ENCODE data around the gene OR51M1. TPM values are rescaled to one million over a fixed set of nuclear protein-coding genes. Genes with fewer than 3 reads are reported as not detected.
"Not testable (repeated sequence)": the region's sequence is repeated elsewhere in the genome, so short reads cannot be mapped to it uniquely, and the experiment has no call there.

Gene OR51M1
- total RNA-seq, 4 donors from 2014 or later, result not detected

- Histone ChIP-seq H3K4me1 (no peaks in the 10 kb centered on the region), H3K27ac (no peak overlapping the region), H3K36me3 (no peaks in the 10 kb centered on the region), H3K9me3 (no peaks in the 10 kb centered on the region), H3K27me3 (no peaks in the 10 kb centered on the region), H3K4me3 (no peak overlapping the region)
- DNase-seq (ENCODE audit: low spot score in 2 of 2), result no peak
- WGBS, result 77% methylated on average over 3 of the region's 3 CpGs
- TF ChIP-seq, protein P1, sequence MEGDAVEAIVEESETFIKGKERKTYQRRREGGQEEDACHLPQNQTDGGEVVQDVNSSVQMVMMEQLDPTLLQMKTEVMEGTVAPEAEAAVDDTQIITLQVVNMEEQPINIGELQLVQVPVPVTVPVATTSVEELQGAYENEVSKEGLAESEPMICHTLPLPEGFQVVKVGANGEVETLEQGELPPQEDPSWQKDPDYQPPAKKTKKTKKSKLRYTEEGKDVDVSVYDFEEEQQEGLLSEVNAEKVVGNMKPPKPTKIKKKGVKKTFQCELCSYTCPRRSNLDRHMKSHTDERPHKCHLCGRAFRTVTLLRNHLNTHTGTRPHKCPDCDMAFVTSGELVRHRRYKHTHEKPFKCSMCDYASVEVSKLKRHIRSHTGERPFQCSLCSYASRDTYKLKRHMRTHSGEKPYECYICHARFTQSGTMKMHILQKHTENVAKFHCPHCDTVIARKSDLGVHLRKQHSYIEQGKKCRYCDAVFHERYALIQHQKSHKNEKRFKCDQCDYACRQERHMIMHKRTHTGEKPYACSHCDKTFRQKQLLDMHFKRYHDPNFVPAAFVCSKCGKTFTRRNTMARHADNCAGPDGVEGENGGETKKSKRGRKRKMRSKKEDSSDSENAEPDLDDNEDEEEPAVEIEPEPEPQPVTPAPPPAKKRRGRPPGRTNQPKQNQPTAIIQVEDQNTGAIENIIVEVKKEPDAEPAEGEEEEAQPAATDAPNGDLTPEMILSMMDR (IDR thresholded peaks at IDR 0.05), result no peak
- TF ChIP-seq POLR2A (IDR thresholded peaks at IDR 0.05) (no peak), POLR2AphosphoS5 (IDR thresholded peaks at IDR 0.05) (no peak), EP300 (IDR thresholded peaks at IDR 0.05) (no peak)
These were observed 21.5 kb upstream of the OR51M1 start for GRCh38 chr11:5362017-5362625.

DNA sequence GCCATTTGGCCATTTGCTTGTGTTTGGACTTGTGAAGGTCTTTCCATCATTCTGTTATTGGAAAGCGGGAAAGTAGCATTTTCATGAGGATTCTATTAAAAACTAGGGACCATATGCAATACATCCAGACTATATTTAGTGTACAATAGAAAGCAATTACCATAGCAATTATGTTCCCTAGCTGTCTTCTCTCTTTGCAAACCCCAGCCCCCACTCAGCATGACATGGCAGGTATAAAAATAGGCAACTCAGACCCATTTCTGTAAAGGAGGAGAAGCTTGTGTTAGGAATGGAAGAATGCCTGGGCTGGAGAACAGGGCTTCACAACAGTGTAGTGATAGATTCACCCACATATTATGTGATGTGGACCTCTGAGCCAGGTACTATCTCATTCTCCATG is 19.9 kb upstream of the OR51M1 start:
- H3K27ac ChIP-seq, result no peak overlapping the region
- H3K36me3 ChIP-seq, result no peaks in the 10 kb centered on the region
- H3K9me3 ChIP-seq, result no peaks in the 10 kb centered on the region
- H3K27me3 ChIP-seq, result no peaks in the 10 kb centered on the region
- TF ChIP-seq POLR2A (IDR thresholded peaks at IDR 0.05), result no peak
- TF ChIP-seq POLR2AphosphoS5 (IDR thresholded peaks at IDR 0.05), result no peak
- TF ChIP-seq, protein P1 (IDR thresholded peaks at IDR 0.05), result no peak
- TF ChIP-seq EP300 (IDR thresholded peaks at IDR 0.05), result no peak
- no peak for DNase-seq (ENCODE audit: low spot score in 2 of 2)
- WGBS, result 79% methylated on average over 1 of the region's 1 CpG
- no peak overlapping the region for H3K4me3 ChIP-seq
- H3K4me1 ChIP-seq, result no peaks in the 10 kb centered on the region

DNA sequence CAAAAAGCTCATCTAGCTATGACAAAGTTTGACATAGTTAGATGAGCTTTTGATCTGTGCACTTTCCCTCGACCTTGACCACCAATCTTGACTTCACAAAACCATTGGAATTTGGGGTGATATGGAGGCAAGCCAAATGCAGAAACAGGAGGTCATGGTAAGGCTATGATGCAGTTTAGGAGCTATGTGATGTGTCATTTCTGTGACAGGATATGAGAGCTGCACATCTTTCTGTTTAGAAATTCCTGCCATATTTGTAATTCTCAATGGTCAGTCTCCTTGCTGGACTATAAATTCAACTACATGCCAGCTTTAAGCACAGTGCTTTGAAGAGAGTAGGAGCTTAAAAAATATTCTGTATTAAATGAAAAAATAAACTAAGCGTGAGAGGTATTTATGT is 19.4 kb upstream of the OR51M1 start:
- TF ChIP-seq POLR2A (IDR thresholded peaks at IDR 0.05), result no peak
- TF ChIP-seq POLR2AphosphoS5 (IDR thresholded peaks at IDR 0.05), result no peak
- TF ChIP-seq, protein P1 (IDR thresholded peaks at IDR 0.05), result no peak
- TF ChIP-seq EP300 (IDR thresholded peaks at IDR 0.05), result no peak
- no peaks in the 10 kb centered on the region for H3K36me3 ChIP-seq
- no peaks in the 10 kb centered on the region for H3K4me1 ChIP-seq
- 40% methylated on average over 2 of the region's 2 CpGs for WGBS
- DNase-seq (ENCODE audit: low spot score in 2 of 2), result no peak
- no peak overlapping the region for H3K27ac ChIP-seq
- no peaks in the 10 kb centered on the region for H3K9me3 ChIP-seq
- H3K27me3 ChIP-seq, result no peaks in the 10 kb centered on the region
- no peak overlapping the region for H3K4me3 ChIP-seq

DNA sequence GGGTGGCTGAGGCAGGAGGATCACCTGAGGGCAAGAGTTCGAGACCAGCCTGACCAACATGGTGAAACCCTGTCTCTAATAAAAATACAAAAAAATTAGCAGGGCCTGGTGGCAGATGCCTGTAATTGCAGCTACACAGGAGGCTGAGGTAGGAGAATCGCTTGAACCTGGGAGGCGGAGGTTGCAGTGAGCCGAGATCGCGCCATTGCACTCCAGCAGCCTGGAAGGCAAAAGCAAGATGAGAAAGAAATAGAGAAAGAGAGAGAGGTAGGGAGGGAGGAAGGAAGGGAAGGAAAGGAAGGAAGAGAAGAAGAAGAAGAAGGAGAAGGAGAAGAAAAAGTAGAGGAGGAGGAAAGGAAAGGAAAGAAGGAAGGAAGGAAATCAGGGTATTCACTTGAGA is 17.2 kb upstream of the OR51M1 start:
- not testable (repeated sequence) for H3K9me3 ChIP-seq; H3K4me3 ChIP-seq; H3K27ac ChIP-seq; H3K4me1 ChIP-seq; H3K27me3 ChIP-seq; H3K36me3 ChIP-seq; DNase-seq (ENCODE audit: low spot score in 2 of 2)
- WGBS, result 83% methylated on average over 6 of the region's 6 CpGs

- no peak overlapping the region for H3K4me3 ChIP-seq
- no peaks in the 10 kb centered on the region for H3K4me1 ChIP-seq
- WGBS, result 67% methylated on average over 1 of the region's 1 CpG
- no peak overlapping the region for H3K27ac ChIP-seq
- no peaks in the 10 kb centered on the region for H3K27me3 ChIP-seq
- no peaks in the 10 kb centered on the region for H3K9me3 ChIP-seq
- TF ChIP-seq EP300 (IDR thresholded peaks at IDR 0.05) (no peak), POLR2AphosphoS5 (IDR thresholded peaks at IDR 0.05) (no peak), POLR2A (IDR thresholded peaks at IDR 0.05) (no peak)
- TF ChIP-seq, protein P1 (IDR thresholded peaks at IDR 0.05), result no peak
- H3K36me3 ChIP-seq, result no peaks in the 10 kb centered on the region
- no peak for DNase-seq (ENCODE audit: low spot score in 2 of 2)
These were observed 16.8 kb upstream of the OR51M1 start for GRCh38 chr11:5366856-5367255.

Data from suprapubic skin (tissue), 4 donors.